HUES64 (cell line): ENCODE measurements around the gene SIRT2.
A peak's percentile ranks its signal among the peaks of the same experiment; 100 is the strongest.
"Not testable (repeated sequence)": the region's sequence is repeated elsewhere in the genome, so short reads cannot be mapped to it uniquely, and the experiment has no call there.

Experiments
- H3K27ac ChIP-seq: 2 replicates; pipeline ENCODE4 v1.7.0; 2013; ENCODE audit warnings: low read depth, low read length, inconsistent platforms
- H3K27me3 ChIP-seq: 2 replicates; pipeline ENCODE4 v1.6.1; 2013; ENCODE audit warnings: mild to moderate bottlenecking, low read length; ENCODE audit not compliant: insufficient read depth
- H3K36me3 ChIP-seq: 2 replicates; pipeline ENCODE4 v1.6.1; 2013; ENCODE audit warnings: mild to moderate bottlenecking, low read length; ENCODE audit not compliant: insufficient read depth
- H3K4me1 ChIP-seq: 2 replicates; pipeline ENCODE4 v1.6.1; 2013; ENCODE audit warnings: mild to moderate bottlenecking, low read length, moderate library complexity; ENCODE audit not compliant: insufficient read depth
- H3K4me3 ChIP-seq: 2 replicates; pipeline ENCODE4 v1.5.1; 2013; ENCODE audit warnings: mild to moderate bottlenecking, low read length, moderate library complexity
- H3K9ac ChIP-seq: 2 replicates; pipeline ENCODE4 v1.6.1; 2013; ENCODE audit warnings: mild to moderate bottlenecking, low read depth, low read length
- H3K9me3 ChIP-seq: 2 replicates; pipeline ENCODE4 v1.6.1; 2013; ENCODE audit warnings: low read depth, low read length; ENCODE audit not compliant: insufficient read depth
- WGBS: fragments of 150-250, 120-280 bp; methylation state at CpG from one replicate; pipeline ENCODE4 v1.1.7; 2013; ENCODE audit warnings: missing lambda C conversion rate; 5-methylcytosine and 5-hydroxymethylcytosine counted together

SIRT2 gene

DNA sequence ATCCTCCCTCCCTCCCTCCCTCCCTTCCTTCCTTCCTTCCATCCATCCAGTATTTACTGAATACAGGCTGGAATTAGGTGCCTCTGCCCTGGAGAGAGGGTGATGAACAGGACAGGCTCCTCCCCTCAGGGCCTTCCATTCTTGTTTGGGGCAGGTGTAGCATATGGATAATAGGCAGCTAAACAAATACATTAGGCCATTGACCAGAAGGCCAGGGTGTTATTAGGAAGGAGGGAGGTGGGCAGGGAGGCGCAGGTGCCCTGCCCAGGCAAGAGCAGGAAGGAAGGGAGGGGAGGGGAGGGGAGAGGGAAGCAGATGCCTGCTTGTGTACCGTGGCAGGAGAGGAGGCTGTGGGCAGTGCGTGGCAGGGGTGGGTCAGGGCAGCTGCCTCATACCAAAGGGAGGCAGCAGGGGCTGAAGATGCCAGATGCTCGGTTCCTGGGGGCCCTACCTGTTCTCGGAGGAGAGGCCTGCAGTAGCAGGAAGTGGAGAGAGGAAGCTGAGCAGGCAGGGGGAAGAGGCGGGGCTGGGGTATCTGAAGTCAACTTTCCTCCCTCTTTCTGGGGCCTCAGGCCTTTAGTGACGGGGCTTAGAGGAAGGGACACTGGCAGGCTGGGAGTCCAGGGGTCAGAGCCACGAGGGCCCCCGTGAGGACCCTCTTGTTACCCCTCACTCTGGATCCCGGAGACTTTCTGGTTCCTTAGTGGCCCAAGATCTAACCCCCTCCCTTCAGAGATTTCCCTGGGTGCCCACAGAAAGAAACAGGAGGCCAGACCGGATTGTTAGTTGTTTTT lies 21.4 kb downstream of the SIRT2 start, which contains the start of gene RINL:
Gene RINL, minus strand, starts transcription at position 495 of the 794 bp plus-strand sequence. CDS start 1,533 bp downstream, outside the sequence.
- Histone ChIP-seq H3K9me3 (no peaks in the 10 kb centered on the region), H3K9ac (0 out of 2 replicates have a peak within 1 kb of the TSS, but pooled peaks have one; percentile 24), H3K27ac (no peak within 1 kb of the TSS), H3K36me3 (no peaks in the 10 kb centered on the region), H3K4me1 (peaks cover 10% of the 10 kb centered on the region; the same call in 1 of the 2 replicates), H3K4me3 (no peak within 1 kb of the TSS), H3K27me3 (no peaks in the 10 kb centered on the region)
- WGBS, result 66% methylated on average over 11 of the region's 11 CpGs

DNA sequence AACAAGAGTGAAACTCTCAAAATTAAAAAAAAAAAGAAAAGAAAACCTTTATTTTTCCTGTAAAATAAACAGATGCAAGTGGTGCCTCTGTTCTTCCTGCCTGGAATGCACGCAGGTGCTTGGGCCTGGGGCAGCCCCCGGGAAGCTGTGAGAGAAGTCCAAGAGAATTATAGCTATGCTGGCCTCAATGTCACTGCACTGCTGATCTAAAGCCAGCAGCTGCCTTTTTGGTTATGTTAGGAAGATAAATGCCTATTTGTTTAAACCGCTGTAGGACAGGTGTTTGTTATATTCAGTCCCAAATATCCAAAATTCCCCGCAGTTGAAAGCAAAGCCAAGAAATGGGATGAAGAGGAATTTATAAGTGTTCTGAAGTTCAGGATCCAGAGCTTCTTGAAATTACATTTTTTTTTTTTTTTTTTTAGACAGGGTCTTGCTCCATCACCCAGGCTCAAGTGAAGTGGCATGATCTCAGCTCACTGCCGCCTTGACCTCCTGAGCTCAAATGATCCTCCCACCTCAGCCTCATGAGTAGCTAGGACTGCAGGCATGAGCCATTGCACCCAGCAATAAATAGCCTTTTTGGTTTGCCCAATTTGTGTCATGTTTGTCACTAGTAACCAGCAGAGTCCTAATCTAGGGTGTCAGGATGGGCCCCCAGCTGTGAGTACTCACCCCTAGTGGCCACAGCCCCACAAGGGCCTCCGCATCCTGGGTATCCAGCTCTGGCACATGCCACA lies 23.6 kb downstream of the SIRT2 start:
- Histone ChIP-seq H3K27ac (no peak overlapping the region), H3K27me3 (0 out of 2 replicates have a peak, but pooled peaks cover 2% of the 10 kb centered on the region), H3K4me1 (peaks cover 10% of the 10 kb centered on the region; the same call in 1 of the 2 replicates), H3K36me3 (no peaks in the 10 kb centered on the region), H3K4me3 (no peak overlapping the region), H3K9me3 (no peaks in the 10 kb centered on the region), H3K9ac (no peak overlapping the region)
- 85% methylated on average over 6 of the region's 6 CpGs for WGBS

DNA sequence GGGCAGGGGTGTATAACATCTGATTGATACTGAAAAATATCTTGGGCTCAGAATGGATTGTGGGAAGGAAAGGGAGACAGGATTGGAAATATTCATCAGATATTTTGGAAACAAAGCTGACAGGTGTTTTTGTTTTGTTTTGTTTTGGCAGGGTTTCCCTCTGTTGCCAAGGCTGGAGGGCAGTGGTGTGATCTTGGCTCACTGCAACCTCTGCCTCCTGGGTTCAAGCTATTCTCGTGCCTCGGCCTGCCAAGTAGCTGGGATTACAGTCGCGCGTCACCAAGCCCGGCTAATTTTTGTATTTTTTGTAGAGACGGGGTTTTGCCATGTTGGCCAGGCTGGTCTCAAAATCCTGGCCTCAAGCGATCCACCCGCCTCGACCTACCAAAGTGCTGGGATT lies 26.0 kb downstream of the SIRT2 start:
- not testable (repeated sequence) for H3K27ac ChIP-seq, H3K36me3 ChIP-seq, H3K4me3 ChIP-seq, H3K9me3 ChIP-seq, H3K9ac ChIP-seq, H3K4me1 ChIP-seq
- H3K27me3 ChIP-seq, result peaks cover 21% of the 10 kb centered on the region
- 95% methylated on average over 10 of the region's 10 CpGs for WGBS

DNA sequence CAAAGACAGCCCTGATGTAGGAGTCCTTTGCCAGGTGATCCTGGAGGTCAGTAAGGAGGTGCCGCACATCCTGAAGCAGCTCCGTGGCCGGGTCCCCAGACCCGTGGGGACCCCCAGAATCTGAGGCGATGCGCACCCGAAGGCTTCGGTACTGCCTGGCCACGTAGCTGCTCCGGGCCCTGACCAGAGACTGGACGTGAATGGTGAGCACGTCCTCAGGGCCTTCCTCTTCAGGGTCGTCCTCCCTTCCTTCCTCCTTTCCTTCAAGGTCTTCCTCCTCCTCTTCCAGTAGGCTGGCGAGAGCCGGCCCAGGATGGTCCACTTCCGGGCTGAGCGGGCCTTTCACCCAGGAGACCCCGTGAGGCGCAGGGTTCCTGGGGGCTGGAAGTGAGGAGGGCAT lies 28.8 kb downstream of the SIRT2 start:
- no peak overlapping the region; the same call in 1 of the 2 replicates for H3K4me3 ChIP-seq

DNA sequence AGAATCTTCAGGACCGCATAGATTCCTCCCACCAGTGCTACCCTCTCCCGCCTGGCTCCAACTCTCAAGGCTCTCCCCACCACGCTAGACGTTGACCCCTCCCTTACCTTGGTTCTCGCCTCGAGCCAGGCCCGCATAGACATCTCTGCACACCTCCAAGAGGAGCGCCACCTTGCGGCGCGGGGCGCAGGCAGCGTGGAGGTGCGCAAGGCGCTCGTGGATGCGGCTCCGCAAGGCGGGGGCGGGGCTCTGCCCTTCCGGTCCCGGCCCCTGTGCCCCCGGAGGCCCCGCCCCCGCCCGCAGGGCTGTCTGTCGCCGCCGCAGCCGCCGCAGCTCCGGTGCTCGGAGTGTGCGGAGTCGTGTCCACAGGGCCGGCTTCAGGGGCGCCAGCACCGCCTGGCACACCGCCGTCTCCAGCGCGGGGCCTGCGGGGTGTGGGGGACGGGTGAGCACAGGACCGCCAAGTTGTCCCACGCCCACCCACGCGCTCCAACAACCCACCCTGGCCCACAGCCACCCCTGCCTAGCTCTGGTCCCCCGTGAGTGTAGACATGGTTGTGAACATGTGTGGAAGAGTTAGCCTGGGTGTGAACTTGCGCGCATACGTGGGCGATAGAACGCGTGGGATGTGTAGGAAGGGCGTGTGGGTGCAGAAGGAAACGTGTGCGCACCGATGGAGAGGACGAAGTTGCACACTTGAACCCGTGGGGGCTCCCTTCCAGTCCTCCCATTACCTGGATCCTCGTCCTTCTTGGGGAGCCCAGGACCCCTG lies 29.4 kb downstream of the SIRT2 start:
- Histone ChIP-seq H3K27ac (no peak overlapping the region), H3K4me3 (peak overlapping the region; percentile 52), H3K27me3 (peaks cover 21% of the 10 kb centered on the region), H3K36me3 (no peaks in the 10 kb centered on the region), H3K9ac (peak overlapping the region; percentile 15; the same call in 1 of the 2 replicates), H3K4me1 (no peaks in the 10 kb centered on the region), H3K9me3 (no peaks in the 10 kb centered on the region)
- WGBS, result 24% methylated on average over 60 of the region's 62 CpGs

More for the DNA sequence above, 28.8 kb downstream of the SIRT2 start:
- 85% methylated on average over 19 of the region's 19 CpGs for WGBS
- H3K9me3 ChIP-seq, result no peaks in the 10 kb centered on the region
- no peak overlapping the region for H3K9ac ChIP-seq
- no peak overlapping the region for H3K27ac ChIP-seq
- H3K4me1 ChIP-seq, result no peaks in the 10 kb centered on the region
- no peaks in the 10 kb centered on the region for H3K36me3 ChIP-seq
- peaks cover 21% of the 10 kb centered on the region for H3K27me3 ChIP-seq

DNA sequence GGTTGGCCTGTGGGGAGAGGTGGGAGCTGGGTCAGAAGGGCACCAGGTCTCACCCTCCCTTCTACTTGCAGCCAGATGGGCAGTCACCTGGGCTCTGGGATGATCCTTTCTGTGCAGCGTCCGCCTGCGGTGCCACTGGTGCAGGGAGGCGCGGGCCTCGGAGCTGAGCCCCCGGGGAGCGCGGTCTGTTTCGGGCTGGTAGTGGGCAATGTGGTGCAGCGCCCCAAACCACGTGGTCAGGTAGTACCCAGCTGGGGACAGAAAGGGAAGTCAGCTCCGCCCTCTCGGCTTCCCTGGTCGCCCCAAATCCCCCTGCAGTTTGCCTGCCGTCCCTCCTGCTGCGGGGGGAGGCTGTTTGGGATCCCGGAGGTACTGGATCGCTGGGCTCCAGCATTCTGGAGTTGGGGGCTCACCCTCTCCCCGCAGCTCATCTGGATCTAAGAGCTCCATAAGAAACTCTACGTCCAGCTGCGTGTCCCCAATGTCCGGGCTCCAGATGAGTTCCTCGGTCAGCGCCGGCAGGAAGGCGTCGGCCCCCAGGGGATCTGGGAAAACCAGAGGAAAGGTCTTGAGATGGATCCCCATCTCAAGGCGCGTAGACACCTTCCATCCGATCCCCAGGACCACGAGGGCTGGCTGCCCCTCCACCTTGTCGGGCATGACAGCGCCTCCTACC lies 30.1 kb downstream of the SIRT2 start:
- peak overlapping the region; percentile 15; the same call in 1 of the 2 replicates for H3K9ac ChIP-seq
- H3K27me3 ChIP-seq, result peaks cover 21% of the 10 kb centered on the region
- 50% methylated on average over 34 of the region's 34 CpGs for WGBS
- H3K4me1 ChIP-seq, result no peaks in the 10 kb centered on the region
- H3K36me3 ChIP-seq, result no peaks in the 10 kb centered on the region
- H3K27ac ChIP-seq, result no peak overlapping the region
- H3K9me3 ChIP-seq, result no peaks in the 10 kb centered on the region
- H3K4me3 ChIP-seq, result peak overlapping the region; percentile 52

DNA sequence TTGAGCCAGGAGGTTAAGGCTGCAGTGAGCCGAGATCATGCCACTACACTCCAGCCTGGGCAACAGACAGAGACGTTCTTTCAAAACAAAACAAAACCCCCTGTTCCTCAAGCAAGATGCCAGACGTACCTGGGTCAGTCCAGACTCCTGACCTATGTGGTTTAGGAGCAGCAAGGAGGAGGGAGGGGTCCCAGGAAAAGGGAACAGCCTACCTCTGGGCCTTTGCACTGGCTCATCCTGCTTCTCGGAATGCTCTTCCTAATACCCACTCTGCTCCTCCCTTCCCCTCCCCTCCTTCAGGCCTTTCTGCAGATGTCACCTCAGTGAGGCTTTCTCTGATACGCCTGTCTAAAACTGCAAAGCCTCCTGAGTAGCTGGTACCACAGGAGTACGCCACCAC lies 30.9 kb downstream of the SIRT2 start:
- H3K27me3 ChIP-seq, result peaks cover 21% of the 10 kb centered on the region
- H3K4me3 ChIP-seq, result no peak overlapping the region
- 91% methylated on average over 6 of the region's 6 CpGs for WGBS
- H3K27ac ChIP-seq, result no peak overlapping the region
- H3K9ac ChIP-seq, result no peak overlapping the region
- no peaks in the 10 kb centered on the region for H3K4me1 ChIP-seq
- no peaks in the 10 kb centered on the region for H3K9me3 ChIP-seq
- no peaks in the 10 kb centered on the region for H3K36me3 ChIP-seq

DNA sequence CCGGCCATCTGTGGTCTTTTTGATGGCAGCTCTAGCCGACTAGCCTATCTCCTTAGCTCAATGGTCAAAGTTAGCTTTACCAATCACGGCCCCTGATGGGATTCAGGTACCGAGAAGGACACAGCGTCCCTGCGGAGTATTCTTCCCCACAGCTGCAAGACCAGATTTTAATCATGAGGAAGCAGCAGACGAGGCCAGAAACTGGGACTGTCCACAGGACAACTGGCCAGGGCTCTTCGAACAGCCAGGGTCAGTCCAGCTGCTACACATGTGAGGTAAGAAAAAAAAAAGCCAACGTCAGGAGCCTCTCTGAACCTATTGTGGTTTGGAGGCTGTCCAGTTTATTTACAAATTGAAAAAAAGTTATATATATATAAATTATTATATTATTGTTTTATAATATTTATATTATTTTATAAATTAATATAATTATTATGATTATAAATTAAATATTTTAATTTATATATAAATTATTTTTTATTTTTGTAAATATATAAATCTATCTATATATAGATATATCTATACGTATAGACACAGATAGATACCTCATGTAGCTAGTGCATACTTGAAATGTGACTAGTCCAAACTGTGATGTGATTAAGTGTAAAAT lies 32.1 kb downstream of the SIRT2 start:
- no peaks in the 10 kb centered on the region for H3K4me1 ChIP-seq
- no peaks in the 10 kb centered on the region for H3K9me3 ChIP-seq
- H3K27me3 ChIP-seq, result peaks cover 21% of the 10 kb centered on the region
- no peak overlapping the region for H3K27ac ChIP-seq
- no peak overlapping the region for H3K9ac ChIP-seq
- H3K36me3 ChIP-seq, result no peaks in the 10 kb centered on the region
- H3K4me3 ChIP-seq, result no peak overlapping the region
- 94% methylated on average over 9 of the region's 10 CpGs for WGBS

DNA sequence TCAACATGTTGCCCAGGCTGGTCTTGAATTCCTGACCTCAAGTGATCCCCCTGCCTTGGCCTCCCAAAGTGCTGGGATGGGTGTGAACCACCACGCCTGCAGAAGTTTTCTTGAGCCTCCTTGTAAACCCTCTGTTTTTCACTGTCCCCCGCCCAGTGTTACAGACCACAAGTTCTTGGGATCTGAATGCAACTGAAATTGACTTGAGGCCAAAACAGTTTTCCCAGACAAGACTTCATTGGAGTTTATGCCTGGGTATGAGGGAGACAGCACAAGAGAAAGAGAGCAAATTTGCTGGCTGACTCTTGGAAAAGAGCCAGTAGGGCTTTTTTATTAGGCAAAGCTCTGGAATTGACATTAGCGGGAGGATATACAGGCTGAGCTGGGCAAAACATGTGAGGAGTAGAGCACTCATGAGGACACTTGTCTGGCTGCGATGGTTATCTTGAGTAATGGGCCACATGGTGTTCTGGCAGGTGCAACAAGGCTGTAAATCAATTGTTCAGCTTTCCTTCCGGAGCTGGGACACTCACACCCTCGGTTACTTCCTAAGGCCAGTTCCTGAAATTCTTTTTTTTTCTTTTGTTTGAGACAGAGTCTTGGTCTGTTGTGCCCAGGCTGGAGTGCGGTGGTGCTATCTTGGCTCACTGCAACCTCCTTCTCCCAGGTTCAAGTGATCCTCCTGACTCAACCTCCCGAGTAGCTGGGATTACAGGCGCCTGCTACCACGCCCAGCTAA lies 36.9 kb downstream of the SIRT2 start:
- no peak overlapping the region for H3K4me3 ChIP-seq
- no peaks in the 10 kb centered on the region for H3K4me1 ChIP-seq
- 91% methylated on average over 10 of the region's 10 CpGs for WGBS
- H3K36me3 ChIP-seq, result no peaks in the 10 kb centered on the region
- H3K27ac ChIP-seq, result no peak overlapping the region
- H3K9ac ChIP-seq, result no peak overlapping the region
- H3K27me3 ChIP-seq, result no peaks in the 10 kb centered on the region
- no peaks in the 10 kb centered on the region for H3K9me3 ChIP-seq

DNA sequence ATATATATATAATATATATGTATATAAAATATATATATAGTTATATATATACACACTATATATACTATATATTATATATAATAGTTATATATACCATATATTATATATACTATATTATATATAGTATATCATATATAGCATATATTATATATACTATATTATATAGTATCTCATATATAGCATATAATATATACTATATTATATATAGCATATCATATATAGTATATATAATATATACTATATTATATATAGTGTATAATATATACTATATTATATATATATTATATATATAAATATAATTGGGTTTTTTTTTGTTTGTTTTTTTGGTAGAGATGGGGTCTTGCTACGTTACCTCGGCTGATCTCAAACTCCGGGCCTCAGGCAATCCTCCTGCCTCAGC lies 38.0 kb downstream of the SIRT2 start:
- Histone ChIP-seq H3K27me3 (no peaks in the 10 kb centered on the region), H3K36me3 (no peaks in the 10 kb centered on the region), H3K4me1 (no peaks in the 10 kb centered on the region), H3K9ac (no peak overlapping the region), H3K4me3 (no peak overlapping the region), H3K27ac (no peak overlapping the region), H3K9me3 (peaks cover 8% of the 10 kb centered on the region; the same call in 1 of the 2 replicates)
- WGBS, result 98% methylated on average over 3 of the region's 3 CpGs
